LNCaP clone FGC (cell line): ENCODE results near the gene IGF1R.

Experiments
- DNase-seq: peaks from one replicate; pipeline ENCODE4 v3.0.0-alpha.2; 2011; ENCODE audit warnings: low read depth
- H3K4me3 ChIP-seq: 2 replicates; pipeline ENCODE4 v1.5.1; 2011; ENCODE audit warnings: mild to moderate bottlenecking, low read depth, low read length, control low read depth
- TF ChIP-seq, protein P1 (sequence below): IDR thresholded peaks from 2 replicates; pipeline ENCODE4 v1.5.1; 2012; ENCODE audit warnings: mild to moderate bottlenecking; ENCODE audit not compliant: control insufficient read depth, insufficient read depth; ENCODE audit errors: extremely low read depth

IGF1R gene

DNA sequence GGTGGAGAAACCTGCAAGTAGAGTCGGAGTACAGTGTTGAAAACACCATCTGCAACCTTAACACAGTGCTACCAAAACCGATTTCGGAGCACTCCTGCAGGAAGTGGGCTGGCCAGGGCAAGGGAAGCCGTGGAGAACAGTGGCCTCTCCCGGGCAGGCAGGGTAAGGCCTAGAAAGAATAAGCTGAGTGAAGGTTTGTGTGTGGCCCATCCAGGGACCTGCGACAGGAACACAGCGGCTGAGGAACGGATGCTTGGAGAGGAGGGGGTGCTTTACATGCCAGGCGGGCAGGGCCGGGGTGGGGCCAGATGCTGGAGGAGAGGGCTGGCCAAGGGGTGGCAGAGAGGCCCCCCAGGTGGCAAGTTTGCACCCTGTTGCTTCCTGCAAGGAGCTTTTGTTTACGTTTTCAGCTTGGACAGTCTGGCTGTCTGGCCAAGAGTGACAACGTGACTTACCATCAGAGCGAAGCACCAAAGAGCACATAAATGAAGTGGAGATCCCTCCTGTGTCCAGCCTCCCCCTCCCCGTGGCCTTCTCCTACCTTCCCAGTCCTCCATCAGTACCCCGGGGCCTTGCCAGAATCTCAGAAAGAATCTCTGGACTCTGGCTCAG is 202.7 kb downstream of the IGF1R start:
- no peak overlapping the region for H3K4me3 ChIP-seq
- no peak for DNase-seq
- TF ChIP-seq, protein P1, sequence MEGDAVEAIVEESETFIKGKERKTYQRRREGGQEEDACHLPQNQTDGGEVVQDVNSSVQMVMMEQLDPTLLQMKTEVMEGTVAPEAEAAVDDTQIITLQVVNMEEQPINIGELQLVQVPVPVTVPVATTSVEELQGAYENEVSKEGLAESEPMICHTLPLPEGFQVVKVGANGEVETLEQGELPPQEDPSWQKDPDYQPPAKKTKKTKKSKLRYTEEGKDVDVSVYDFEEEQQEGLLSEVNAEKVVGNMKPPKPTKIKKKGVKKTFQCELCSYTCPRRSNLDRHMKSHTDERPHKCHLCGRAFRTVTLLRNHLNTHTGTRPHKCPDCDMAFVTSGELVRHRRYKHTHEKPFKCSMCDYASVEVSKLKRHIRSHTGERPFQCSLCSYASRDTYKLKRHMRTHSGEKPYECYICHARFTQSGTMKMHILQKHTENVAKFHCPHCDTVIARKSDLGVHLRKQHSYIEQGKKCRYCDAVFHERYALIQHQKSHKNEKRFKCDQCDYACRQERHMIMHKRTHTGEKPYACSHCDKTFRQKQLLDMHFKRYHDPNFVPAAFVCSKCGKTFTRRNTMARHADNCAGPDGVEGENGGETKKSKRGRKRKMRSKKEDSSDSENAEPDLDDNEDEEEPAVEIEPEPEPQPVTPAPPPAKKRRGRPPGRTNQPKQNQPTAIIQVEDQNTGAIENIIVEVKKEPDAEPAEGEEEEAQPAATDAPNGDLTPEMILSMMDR: peak; percentile 90

- peak; percentile 79 for DNase-seq
- H3K4me3 ChIP-seq: peak overlapping the region; percentile 66
- TF ChIP-seq, protein P1: no peak
These were observed 204.8 kb downstream of the IGF1R start for GRCh38 chr15:98853161-98853560.

- H3K4me3 ChIP-seq: peak overlapping the region; percentile 66
- TF ChIP-seq, protein P1: no peak
These were observed 205.5 kb downstream of the IGF1R start for GRCh38 chr15:98853617-98854420.

GRCh38 chr15:98854496-98854895 is 206.2 kb downstream of the IGF1R start:
- TF ChIP-seq, protein P1: no peak
- H3K4me3 ChIP-seq: no peak overlapping the region
- no peak for DNase-seq

More at GRCh38 chr15:98853617-98854420, 205.5 kb downstream of the IGF1R start:
- DNase-seq: no peak

GRCh38 chr15:98855067-98855814 is 206.9 kb downstream of the IGF1R start:
- TF ChIP-seq, protein P1: no peak
- DNase-seq: no peak
- no peak overlapping the region for H3K4me3 ChIP-seq

- DNase-seq: no peak
- TF ChIP-seq, protein P1: no peak
- H3K4me3 ChIP-seq: no peak overlapping the region
These were observed 207.6 kb downstream of the IGF1R start for GRCh38 chr15:98855815-98856531.
